HepG2 (cell line): Measurements from ENCODE around the gene ENAH. TPM values are rescaled to one million over a fixed set of nuclear protein-coding genes. Genes with fewer than 3 reads are reported as not detected.

Experiments
- CEBPG ChIP-seq: IDR thresholded peaks from 2 replicates; pipeline ENCODE4 v1.6.1; 2016
- ELF3 ChIP-seq: IDR thresholded peaks from 2 replicates; pipeline ENCODE4 v1.6.1; 2016; ENCODE audit warnings: missing genetic modification reagents, missing compliant biosample characterization
- ERF ChIP-seq: IDR thresholded peaks from 2 replicates; pipeline ENCODE4 v1.6.1; 2018; ENCODE audit warnings: missing biosample characterization, missing genetic modification reagents
- FIP1L1 ChIP-seq: fragments of 200-400 bp; formaldehyde crosslinking; IDR thresholded peaks from 2 replicates; pipeline ENCODE4 v1.6.1; 2018; ENCODE audit warnings: low read depth, mild to moderate bottlenecking, low read length, moderate library complexity, borderline replicate concordance; ENCODE audit not compliant: insufficient read depth
- GTF2F1 ChIP-seq: fragments of 150-350 bp; IDR thresholded peaks from 2 replicates; pipeline ENCODE4 v1.6.1; 2014; ENCODE audit warnings: low read length
- GTF3A ChIP-seq: sonication (generic); formaldehyde crosslinking; conservative IDR thresholded peaks from 2 replicates; pipeline ENCODE4 v1.4.0; 2020; ENCODE audit warnings: mild to moderate bottlenecking, missing genetic modification reagents
- LRRFIP1 ChIP-seq: sonication (generic); formaldehyde crosslinking; conservative IDR thresholded peaks from 2 replicates; pipeline ENCODE4 v1.4.0; 2020; ENCODE audit warnings: missing genetic modification reagents
- NBN ChIP-seq: fragments of 450-650 bp; conservative IDR thresholded peaks from 2 replicates; pipeline ENCODE4 v1.6.1; 2017
- RAD21 ChIP-seq: fragments of 450-650 bp; formaldehyde crosslinking; IDR thresholded peaks from 2 replicates; pipeline ENCODE4 v1.5.0; 2020; ENCODE audit warnings: mild to moderate bottlenecking
- TBX3 ChIP-seq: fragments of 450-650 bp; IDR thresholded peaks from 2 replicates; pipeline ENCODE4 v1.6.1; 2017; ENCODE audit warnings: antibody characterized with exemption, mild to moderate bottlenecking, inconsistent platforms, borderline replicate concordance
- XRCC5 ChIP-seq: fragments of 200-400 bp; formaldehyde crosslinking; optimal IDR thresholded peaks from 2 replicates; pipeline ENCODE3; 2017; ENCODE audit warnings: mild to moderate bottlenecking, low read length
- ZFP36 ChIP-seq: fragments of 150-350 bp; IDR thresholded peaks from 2 replicates; pipeline ENCODE4 v1.6.1; 2018; ENCODE audit warnings: borderline replicate concordance, low read length, low read depth; ENCODE audit not compliant: partially characterized antibody
- ZNF382 ChIP-seq: sonication (generic); formaldehyde crosslinking; IDR thresholded peaks from 2 replicates; pipeline ENCODE4 v1.5.0; 2020; ENCODE audit warnings: missing genetic modification reagents, mild to moderate bottlenecking, borderline replicate concordance
- ZNF550 ChIP-seq: sonication (generic); formaldehyde crosslinking; IDR thresholded peaks from 2 replicates; pipeline ENCODE4 v1.4.0; 2020; ENCODE audit warnings: mild to moderate bottlenecking, missing genetic modification reagents, borderline replicate concordance
- ZNF564 ChIP-seq: sonication (generic); formaldehyde crosslinking; IDR thresholded peaks from 2 replicates; pipeline ENCODE4 v1.8.1; 2023; ENCODE audit warnings: mild to moderate bottlenecking, missing genetic modification reagents
- ZNF713 ChIP-seq: sonication (generic); formaldehyde crosslinking; IDR thresholded peaks from 2 replicates; pipeline ENCODE4 v1.4.0; 2020; ENCODE audit warnings: mild to moderate bottlenecking, missing genetic modification reagents
- ZNF746 ChIP-seq: sonication (generic); formaldehyde crosslinking; IDR thresholded peaks from 2 replicates; pipeline ENCODE4 v1.8.0; 2022; ENCODE audit warnings: mild to moderate bottlenecking, missing genetic modification reagents
- polyA plus RNA-seq, 8 experiments: library from polyadenylated mRNA; depleted of rRNA in 3 of 8; stranded (reverse) in 7 of 8; unstranded in 1 of 8; fragments of >200 nt; fragmentation: Illumina TruSeq in 4 of 8; extraction: Trizol in 4 of 8; gene quantifications; 2 replicates each; pipeline versions ENCODE4 v1.2.1 to v1.2.3, GENCODE V29; 2011 to 2016; ENCODE audit warnings: low read depth in 4 of 8, missing spikeins in 1 of 8, mixed read lengths in 1 of 8; ENCODE audit not compliant: insufficient read depth in 1 of 8
- total RNA-seq, 5 experiments: library from RNA; depleted of rRNA; stranded (reverse); fragments of >200 nt; fragmentation: Illumina TruSeq; extraction: Trizol; gene quantifications; 2 replicates each; pipeline ENCODE4 v1.2.3, GENCODE V29; 2016; ENCODE audit warnings: low read depth in 1 of 5
- TF ChIP-seq, protein P1 (sequence below): sonication (generic); formaldehyde crosslinking; IDR thresholded peaks from 2 replicates; pipeline ENCODE4 v1.5.1; 2020; ENCODE audit warnings: missing genetic modification reagents, mild to moderate bottlenecking, borderline replicate concordance
- TF ChIP-seq, protein P2 (sequence below): sonication (generic); formaldehyde crosslinking; conservative IDR thresholded peaks from 2 replicates; pipeline ENCODE4 v1.8.0; 2022; ENCODE audit warnings: low read depth, missing genetic modification reagents

Gene ENAH
- total and polyA plus RNA-seq, 2 of the 13 experiments (the other 11 are each of a cell fraction or from before 2014, with no cell fraction given): 22.1 to 58.3 TPM

DNA sequence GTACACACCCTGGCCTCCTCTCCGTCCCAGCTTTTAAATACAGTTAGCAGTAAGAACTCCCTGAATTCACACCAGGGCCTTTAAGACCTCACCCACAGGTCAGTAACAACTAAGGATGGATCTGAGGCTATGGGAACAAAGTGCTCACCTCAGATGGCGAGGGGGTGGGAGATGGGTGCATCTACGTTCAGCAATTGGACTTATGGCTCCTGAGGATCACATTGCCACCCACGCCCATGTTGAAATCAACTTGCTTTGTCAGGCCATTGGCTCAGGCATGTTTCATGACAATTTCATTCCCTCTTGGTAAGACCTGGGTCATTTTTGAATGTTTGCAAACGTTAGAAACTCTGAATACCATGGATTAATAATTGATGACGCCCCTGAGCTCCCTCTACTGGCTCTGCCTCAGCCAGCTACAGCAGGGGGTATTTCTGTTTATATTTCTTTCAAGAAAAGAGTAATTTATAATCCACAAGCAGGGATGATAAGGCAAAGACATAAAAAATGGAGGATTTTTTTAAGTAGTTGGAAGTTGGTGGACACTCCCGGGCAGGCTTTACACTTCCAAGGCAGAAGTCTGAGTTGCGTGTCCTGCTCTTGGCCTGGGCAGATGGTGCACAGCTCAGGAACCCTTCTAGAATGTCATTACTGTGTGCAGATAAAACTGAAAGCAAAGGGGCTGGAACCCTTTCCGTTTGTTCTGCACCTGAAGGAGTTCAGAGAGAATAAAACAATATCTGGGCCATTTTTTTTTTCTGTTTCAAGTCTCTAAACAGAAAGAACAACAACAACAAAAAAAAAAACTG, 211.4 kb downstream of the ENAH start (continued):
- TF ChIP-seq FIP1L1 (no peak), NBN (no peak), ZNF564 (peak; percentile 49; the same call in 1 of the 2 replicates), ZNF713 (no peak), RAD21 (CRISPR knock-in tag) (0 out of 2 replicates have a peak, but pooled peaks have one; percentile 11), GTF2F1 (no peak), ZNF746 (no peak), TBX3 (no peak), ZFP36 (no peak), ERF (CRISPR knock-in tag) (no peak), ELF3 (no peak), ZNF382 (CRISPR knock-in tag) (no peak), XRCC5 (no peak), CEBPG (peak; percentile 70), LRRFIP1 (CRISPR knock-in tag) (no peak), GTF3A (CRISPR knock-in tag) (no peak), ZNF550 (CRISPR knock-in tag) (no peak)
- TF ChIP-seq, protein P1, sequence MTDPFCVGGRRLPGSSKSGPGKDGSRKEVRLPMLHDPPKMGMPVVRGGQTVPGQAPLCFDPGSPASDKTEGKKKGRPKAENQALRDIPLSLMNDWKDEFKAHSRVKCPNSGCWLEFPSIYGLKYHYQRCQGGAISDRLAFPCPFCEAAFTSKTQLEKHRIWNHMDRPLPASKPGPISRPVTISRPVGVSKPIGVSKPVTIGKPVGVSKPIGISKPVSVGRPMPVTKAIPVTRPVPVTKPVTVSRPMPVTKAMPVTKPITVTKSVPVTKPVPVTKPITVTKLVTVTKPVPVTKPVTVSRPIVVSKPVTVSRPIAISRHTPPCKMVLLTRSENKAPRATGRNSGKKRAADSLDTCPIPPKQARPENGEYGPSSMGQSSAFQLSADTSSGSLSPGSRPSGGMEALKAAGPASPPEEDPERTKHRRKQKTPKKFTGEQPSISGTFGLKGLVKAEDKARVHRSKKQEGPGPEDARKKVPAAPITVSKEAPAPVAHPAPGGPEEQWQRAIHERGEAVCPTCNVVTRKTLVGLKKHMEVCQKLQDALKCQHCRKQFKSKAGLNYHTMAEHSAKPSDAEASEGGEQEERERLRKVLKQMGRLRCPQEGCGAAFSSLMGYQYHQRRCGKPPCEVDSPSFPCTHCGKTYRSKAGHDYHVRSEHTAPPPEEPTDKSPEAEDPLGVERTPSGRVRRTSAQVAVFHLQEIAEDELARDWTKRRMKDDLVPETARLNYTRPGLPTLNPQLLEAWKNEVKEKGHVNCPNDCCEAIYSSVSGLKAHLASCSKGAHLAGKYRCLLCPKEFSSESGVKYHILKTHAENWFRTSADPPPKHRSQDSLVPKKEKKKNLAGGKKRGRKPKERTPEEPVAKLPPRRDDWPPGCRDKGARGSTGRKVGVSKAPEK: no peak
- TF ChIP-seq, protein P2, sequence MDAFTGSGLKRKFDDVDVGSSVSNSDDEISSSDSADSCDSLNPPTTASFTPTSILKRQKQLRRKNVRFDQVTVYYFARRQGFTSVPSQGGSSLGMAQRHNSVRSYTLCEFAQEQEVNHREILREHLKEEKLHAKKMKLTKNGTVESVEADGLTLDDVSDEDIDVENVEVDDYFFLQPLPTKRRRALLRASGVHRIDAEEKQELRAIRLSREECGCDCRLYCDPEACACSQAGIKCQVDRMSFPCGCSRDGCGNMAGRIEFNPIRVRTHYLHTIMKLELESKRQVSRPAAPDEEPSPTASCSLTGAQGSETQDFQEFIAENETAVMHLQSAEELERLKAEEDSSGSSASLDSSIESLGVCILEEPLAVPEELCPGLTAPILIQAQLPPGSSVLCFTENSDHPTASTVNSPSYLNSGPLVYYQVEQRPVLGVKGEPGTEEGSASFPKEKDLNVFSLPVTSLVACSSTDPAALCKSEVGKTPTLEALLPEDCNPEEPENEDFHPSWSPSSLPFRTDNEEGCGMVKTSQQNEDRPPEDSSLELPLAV: no peak
